ENCODE measurements around the gene WNT2.
"Not testable (repeated sequence)": the region's sequence is repeated elsewhere in the genome, so short reads cannot be mapped to it uniquely, and the experiment has no call there.

Gene WNT2

GRCh38 chr7:117251687-117252086 lies 71.2 kb downstream of the WNT2 start:
- DNase-seq, result no peak

- no peak for DNase-seq
These were observed 72.1 kb downstream of the WNT2 start for GRCh38 chr7:117250801-117251200.

GRCh38 chr7:117250245-117250644 lies 72.6 kb downstream of the WNT2 start:
- no peak for DNase-seq

GRCh38 chr7:117249696-117250095 lies 73.2 kb downstream of the WNT2 start:
- DNase-seq, result no peak

GRCh38 chr7:117248829-117249228 lies 74.0 kb downstream of the WNT2 start:
- no peak for DNase-seq

- DNase-seq, result no peak
These were observed 75.0 kb downstream of the WNT2 start for GRCh38 chr7:117247809-117248208.

GRCh38 chr7:117245703-117246102 lies 77.2 kb downstream of the WNT2 start:
- DNase-seq, result not testable (repeated sequence)

- DNase-seq, result no peak
These were observed 79.5 kb downstream of the WNT2 start for GRCh38 chr7:117243390-117243789.

- DNase-seq, result no peak
These were observed 81.8 kb downstream of the WNT2 start for GRCh38 chr7:117241088-117241487.

- DNase-seq, result no peak
These were observed 83.9 kb downstream of the WNT2 start for GRCh38 chr7:117238937-117239336.

GRCh38 chr7:117238472-117238871 lies 84.4 kb downstream of the WNT2 start:
- no peak for DNase-seq

- DNase-seq, result no peak
These were observed 85.2 kb downstream of the WNT2 start for GRCh38 chr7:117237646-117238045.

GRCh38 chr7:117231047-117231359 lies 91.9 kb downstream of the WNT2 start:
- DNase-seq, result no peak

GRCh38 chr7:117230276-117231046 lies 92.4 kb downstream of the WNT2 start:
- no peak for DNase-seq

GRCh38 chr7:117229350-117229749 lies 93.5 kb downstream of the WNT2 start:
- DNase-seq, result no peak

GRCh38 chr7:117227091-117227490 lies 95.8 kb downstream of the WNT2 start:
- DNase-seq, result no peak

GRCh38 chr7:117225536-117225935 lies 97.3 kb downstream of the WNT2 start:
- DNase-seq, result no peak

Measured in NCI-H1436 (cell line).